ENCODE measurements around the gene C1QL2. TPM values are rescaled to one million over a fixed set of nuclear protein-coding genes. Genes with fewer than 3 reads are reported as not detected.

The C1QL2 gene
- polyA plus RNA-seq, 1 donor = not detected

DNA sequence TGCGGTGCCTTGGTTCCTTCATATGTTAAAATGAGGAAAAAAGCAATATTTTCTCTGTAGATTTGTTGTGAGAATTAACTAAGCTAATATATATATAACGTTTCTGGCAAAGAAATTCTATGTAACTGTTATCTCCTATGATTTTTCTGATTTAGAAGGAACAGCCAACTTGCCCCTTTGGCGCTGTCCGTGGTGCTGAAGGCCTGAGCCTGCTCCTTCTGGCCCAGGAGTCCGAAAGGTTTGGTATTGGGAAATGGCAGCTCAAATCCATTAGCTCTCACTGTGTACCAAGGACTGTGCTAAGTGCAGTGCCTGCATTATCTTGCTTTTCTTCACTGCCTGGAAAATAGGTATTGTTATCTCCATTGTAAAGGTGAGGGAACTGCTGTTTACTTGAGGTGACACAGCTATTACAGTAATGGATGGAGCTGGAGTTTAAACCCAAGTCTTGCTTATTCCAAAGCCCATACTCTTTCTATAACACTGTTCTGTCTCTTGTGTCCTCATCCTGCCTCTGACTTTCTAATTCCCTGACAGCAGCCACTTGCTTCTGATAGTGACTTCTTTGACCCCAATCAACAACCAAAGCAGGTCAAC is 52.2 kb downstream of the C1QL2 start:
- peak; percentile 65 for DNase-seq

Other genes with a start within 250 kb of the C1QL2 start
- gene MARCO, start 216.6 kb downstream of the C1QL2 start, polyA plus RNA-seq (ENCODE audit: insufficient read length) = not detected
- 1.3 TPM for gene STEAP3, start 65.1 kb upstream of the C1QL2 start, polyA plus RNA-seq (ENCODE audit: insufficient read length)
- gene C2orf76, start 208.1 kb upstream of the C1QL2 start, polyA plus RNA-seq (ENCODE audit: insufficient read length) = 20.3 TPM
- gene DBI, start 208.2 kb upstream of the C1QL2 start, polyA plus RNA-seq (ENCODE audit: insufficient read length) = 219 TPM